Kidney (tissue), 14 donors: ENCODE measurements around the gene PSAPL1. TPM values are rescaled to one million over a fixed set of nuclear protein-coding genes. Genes with fewer than 3 reads are reported as not detected.

Experiments used
- DNase-seq, 5 donors: peaks; one replicate each; pipeline ENCODE4 v3.0.0-alpha.2; 2013 to 2020
- FAIRE-seq: peaks from 2 replicates; lab custom pipeline; 2012; peaks lifted over from hg19 to GRCh38; lab: Jason Lieb, UNC
- H3K27ac ChIP-seq, 2 donors: one replicate each; pipeline ENCODE4 v1.7.0; 2013; ENCODE audit warnings: low read depth in 2 of 2, low read length in 2 of 2, inconsistent platforms in 1 of 2
- H3K27me3 ChIP-seq: one replicate; pipeline ENCODE4 v1.7.1; 2013; ENCODE audit warnings: low read length, inconsistent platforms; ENCODE audit not compliant: control insufficient read depth, insufficient read depth
- H3K36me3 ChIP-seq, 3 donors: one replicate each; pipeline versions ENCODE4 v1.7.0 to v1.7.1; 2013; ENCODE audit warnings: low read length in 3 of 3, control low read depth in 1 of 3, inconsistent platforms in 1 of 3; ENCODE audit not compliant: insufficient read depth in 3 of 3, control insufficient read depth in 2 of 3
- H3K4me1 ChIP-seq, 3 donors: one replicate each; pipeline versions ENCODE4 v1.7.0 to v1.7.1; 2013; ENCODE audit warnings: low read length in 3 of 3, inconsistent platforms in 1 of 3, low read depth in 1 of 3; ENCODE audit not compliant: control insufficient read depth in 2 of 3, insufficient read depth in 2 of 3
- H3K4me3 ChIP-seq, 3 donors: one replicate each; pipeline versions ENCODE4 v1.7.0 to v1.8.1; 2013; ENCODE audit warnings: low read length in 3 of 3, control low read depth in 1 of 3, inconsistent platforms in 1 of 3
- H3K9ac ChIP-seq, 3 donors: one replicate each; pipeline versions ENCODE4 v1.7.0 to v1.7.1; 2013; ENCODE audit warnings: low read length in 3 of 3, control low read depth in 1 of 3, inconsistent platforms in 1 of 3
- H3K9me3 ChIP-seq, 3 donors: one replicate each; pipeline versions ENCODE4 v1.7.0 to v1.7.1; 2013; ENCODE audit warnings: low read length in 3 of 3, control low read depth in 1 of 3, inconsistent platforms in 1 of 3; ENCODE audit not compliant: control insufficient read depth in 2 of 3, insufficient read depth in 1 of 3
- CTCF ChIP-seq: IDR thresholded peaks from 3 replicates; pipeline ENCODE4 v1.5.1; 2012; ENCODE audit warnings: mild to moderate bottlenecking, moderate library complexity, borderline replicate concordance; ENCODE audit not compliant: insufficient read depth; ENCODE audit errors: extremely low read depth
- intact Hi-C: fragments of 100-400 bp; cut with DNase I; formaldehyde crosslinking; loops from one replicate; pipeline ENCODE4 v1.11.1; 2022
- polyA plus RNA-seq: library from polyadenylated mRNA; stranded (reverse); fragments of 350-450 nt; fragmentation: Illumina TruSeq; extraction: RNeasy Lipid Tissue Mini Kit (QIAGEN cat#74804); gene quantifications from one replicate; pipeline ENCODE4 v1.2.3, GENCODE V29; 2014; ENCODE audit warnings: low read depth, low replicate concordance; ENCODE audit not compliant: insufficient read depth
- total RNA-seq: library from RNA; stranded (reverse); fragmentation: NEBNext Ultra II Directional; extraction: Animal tissue kit (Norgen Biotek cat#: 25700); gene quantifications from one replicate; pipeline ENCODE4 v1.2.1, GENCODE V29; 2021
- donor health status: control.
- donor health status: control.
- donor health status: control.
- donor health status: control.
- donor health status: control.
- donor health status: DM: yes; HTN: yes; CAD: no.
- donor health status: Normal renal cell carcinoma (clear cell type).

The PSAPL1 gene
- total and polyA plus RNA-seq, 2 donors from 2014 or later, result not detected

GRCh38 chr4:7431696-7432530 lies 2.8 kb downstream of the PSAPL1 start:
- no peak overlapping the region for H3K9ac ChIP-seq
- H3K36me3 ChIP-seq, result no peaks in the 10 kb centered on the region
- H3K9me3 ChIP-seq, result no peaks in the 10 kb centered on the region
- no peak overlapping the region for H3K4me3 ChIP-seq
- FAIRE-seq (no peak), DNase-seq (no peak)
- no peak for TF ChIP-seq CTCF
- H3K4me1 ChIP-seq, result no peaks in the 10 kb centered on the region
- H3K27ac ChIP-seq, result no peak overlapping the region
- intact Hi-C loops, result no loop called here
- no peaks in the 10 kb centered on the region for H3K27me3 ChIP-seq

- Histone ChIP-seq H3K27me3 (no peaks in the 10 kb centered on the region), H3K27ac (no peak overlapping the region), H3K9ac (no peak overlapping the region), H3K4me3 (no peak overlapping the region), H3K4me1 (no peaks in the 10 kb centered on the region), H3K36me3 (no peaks in the 10 kb centered on the region), H3K9me3 (no peaks in the 10 kb centered on the region)
- intact Hi-C loops, result no loop called here
- FAIRE-seq (no peak), DNase-seq (no peak)
- TF ChIP-seq CTCF, result no peak
Observed at GRCh38 chr4:7430965-7431695, 3.6 kb downstream of the PSAPL1 start.

- no peaks in the 10 kb centered on the region for H3K9me3 ChIP-seq
- no peak overlapping the region for H3K9ac ChIP-seq
- H3K4me3 ChIP-seq, result no peak overlapping the region
- no peaks in the 10 kb centered on the region for H3K27me3 ChIP-seq
- intact Hi-C loops, result no loop called here
- H3K27ac ChIP-seq, result no peak overlapping the region
- TF ChIP-seq CTCF, result no peak
- no peaks in the 10 kb centered on the region for H3K4me1 ChIP-seq
- no peak for FAIRE-seq
- no peaks in the 10 kb centered on the region for H3K36me3 ChIP-seq
- DNase-seq, result peak in 1 of 5 donors; percentile 31
Observed at GRCh38 chr4:7430368-7430964, 4.3 kb downstream of the PSAPL1 start.
